ENCODE results near the gene HDAC9.

- TF ChIP-seq POLR2A (IDR thresholded peaks at IDR 0.05; ENCODE audit: low read length) (no peak), GATA1 (IDR thresholded peaks at IDR 0.05; ENCODE audit: low read depth, low read length) (no peak)
These were observed 202.7 kb downstream of the HDAC9 start for GRCh38 chr7:18698258-18698734.

Measured in erythroblast (primary cell).